Right lobe of liver (tissue), 4 donors: Measurements from ENCODE around the gene PCDHGA5.

Source experiments
- POLR2A ChIP-seq: fragments of 450-650 bp; IDR thresholded peaks from one replicate; pipeline ENCODE4 v1.6.1; 2017; ENCODE audit warnings: antibody characterized with exemption, mild to moderate bottlenecking
- TF ChIP-seq, protein P1 (sequence below), 4 donors: fragments of 200-600 bp in 3 of 4; fragments of 450-650 bp in 1 of 4; IDR thresholded peaks; one replicate each; pipeline versions ENCODE4 v1.5.1 to v1.8.0; 2016 to 2022; ENCODE audit warnings: antibody characterized with exemption in 4 of 4, mild to moderate bottlenecking in 2 of 4
- donor health status: DM: no; HTN: no; CAD: no.
- donor health status: DM: no; HTN: no; CAD: no.
- donor health status: DM: no; HTN: yes; CAD: no.

DNA sequence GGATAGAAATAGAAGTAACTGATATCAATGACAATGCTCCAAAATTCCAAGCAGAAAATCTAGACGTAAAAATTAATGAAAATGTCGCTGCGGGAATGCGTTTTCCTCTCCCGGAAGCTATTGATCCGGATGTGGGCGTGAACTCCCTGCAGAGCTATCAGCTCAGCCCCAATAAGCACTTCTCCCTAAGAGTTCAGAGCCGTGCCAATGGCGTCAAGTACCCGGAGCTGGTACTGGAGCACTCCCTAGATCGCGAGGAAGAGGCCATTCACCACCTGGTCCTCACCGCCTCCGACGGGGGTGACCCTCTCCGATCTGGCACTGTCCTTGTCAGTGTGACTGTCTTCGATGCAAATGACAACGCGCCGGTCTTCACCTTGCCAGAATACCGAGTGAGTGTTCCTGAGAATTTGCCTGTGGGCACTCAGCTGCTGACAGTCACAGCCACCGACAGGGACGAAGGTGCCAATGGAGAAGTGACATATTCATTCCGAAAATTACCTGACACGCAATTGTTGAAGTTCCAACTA is 49.6 kb downstream of the PCDHGA5 start:
- TF ChIP-seq, protein P1, sequence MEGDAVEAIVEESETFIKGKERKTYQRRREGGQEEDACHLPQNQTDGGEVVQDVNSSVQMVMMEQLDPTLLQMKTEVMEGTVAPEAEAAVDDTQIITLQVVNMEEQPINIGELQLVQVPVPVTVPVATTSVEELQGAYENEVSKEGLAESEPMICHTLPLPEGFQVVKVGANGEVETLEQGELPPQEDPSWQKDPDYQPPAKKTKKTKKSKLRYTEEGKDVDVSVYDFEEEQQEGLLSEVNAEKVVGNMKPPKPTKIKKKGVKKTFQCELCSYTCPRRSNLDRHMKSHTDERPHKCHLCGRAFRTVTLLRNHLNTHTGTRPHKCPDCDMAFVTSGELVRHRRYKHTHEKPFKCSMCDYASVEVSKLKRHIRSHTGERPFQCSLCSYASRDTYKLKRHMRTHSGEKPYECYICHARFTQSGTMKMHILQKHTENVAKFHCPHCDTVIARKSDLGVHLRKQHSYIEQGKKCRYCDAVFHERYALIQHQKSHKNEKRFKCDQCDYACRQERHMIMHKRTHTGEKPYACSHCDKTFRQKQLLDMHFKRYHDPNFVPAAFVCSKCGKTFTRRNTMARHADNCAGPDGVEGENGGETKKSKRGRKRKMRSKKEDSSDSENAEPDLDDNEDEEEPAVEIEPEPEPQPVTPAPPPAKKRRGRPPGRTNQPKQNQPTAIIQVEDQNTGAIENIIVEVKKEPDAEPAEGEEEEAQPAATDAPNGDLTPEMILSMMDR (IDR thresholded peaks at IDR 0.05), result no peak
- peak; percentile 10 for TF ChIP-seq POLR2A
